ENCODE results near the gene EML6. TPM values are rescaled to one million over a fixed set of nuclear protein-coding genes. Genes with fewer than 3 reads are reported as not detected.

Gene EML6
- total and polyA plus RNA-seq, 2 of the 8 experiments (the other 6 are each of a cell fraction or from before 2014, with no cell fraction given): 1.2 to 1.6 TPM

DNA sequence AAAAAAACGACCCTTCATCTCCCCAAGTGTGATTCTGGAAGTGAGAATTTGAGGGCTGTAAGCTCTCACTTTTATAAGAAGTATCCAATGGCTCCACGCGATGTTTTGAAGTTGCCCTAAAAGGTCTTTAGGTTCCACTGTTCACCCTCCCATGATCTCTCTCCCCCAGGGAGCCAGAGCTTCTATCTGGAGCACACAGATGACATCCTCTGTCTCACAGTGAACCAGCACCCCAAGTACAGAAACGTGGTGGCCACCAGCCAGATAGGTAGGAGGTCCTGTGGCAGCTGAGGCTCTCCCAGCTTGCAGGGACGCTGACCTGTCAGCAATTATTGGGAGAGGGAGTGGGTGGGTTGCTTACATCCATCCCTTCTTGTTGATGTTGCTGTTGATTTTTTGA lies 229.0 kb downstream of the EML6 start (continued):
- TF ChIP-seq SRF (IDR thresholded peaks at IDR 0.05; ENCODE audit: low read depth, low read length): no peak
- TF ChIP-seq TEAD4 (IDR thresholded peaks at IDR 0.05; ENCODE audit: low read depth, low read length): no peak
- no peak for TF ChIP-seq CHD1 (IDR thresholded peaks at IDR 0.05; ENCODE audit: low read depth, low read length)
